Lower lobe of right lung (tissue), 2 donors: ENCODE data around the gene CSH2. TPM values are rescaled to one million over a fixed set of nuclear protein-coding genes. Genes with fewer than 3 reads are reported as not detected.
A peak's percentile ranks its signal among the peaks of the same experiment; 100 is the strongest.
"Not testable (repeated sequence)": the region's sequence is repeated elsewhere in the genome, so short reads cannot be mapped to it uniquely, and the experiment has no call there.

ENCODE experiments used
- ATAC-seq, 2 donors: fragments of 200-7000 bp; cut with Tn5 transposase; one replicate each; pipeline ENCODE4 v1.9.1; 2020 to 2022; ENCODE audit warnings: mild to moderate bottlenecking in 2 of 2, moderate library complexity in 2 of 2
- DNase-seq: peaks from one replicate; pipeline ENCODE4 v3.0.0-alpha.2; 2020
- H3K27ac ChIP-seq: fragments of 200-600 bp; one replicate; pipeline ENCODE4 v1.8.0; 2022
- H3K27me3 ChIP-seq: fragments of 200-600 bp; one replicate; pipeline ENCODE4 v1.8.0; 2022; ENCODE audit warnings: low read depth
- H3K36me3 ChIP-seq: fragments of 200-600 bp; one replicate; pipeline ENCODE4 v1.8.0; 2022; ENCODE audit warnings: mild to moderate bottlenecking
- H3K4me1 ChIP-seq: fragments of 200-600 bp; one replicate; pipeline ENCODE4 v1.8.0; 2022
- H3K4me3 ChIP-seq: fragments of 200-600 bp; one replicate; pipeline ENCODE4 v1.8.0; 2022; ENCODE audit warnings: mild to moderate bottlenecking
- H3K9me3 ChIP-seq: fragments of 200-600 bp; one replicate; pipeline ENCODE4 v1.8.0; 2022
- CTCF ChIP-seq: fragments of 200-600 bp; IDR thresholded peaks from one replicate; pipeline ENCODE4 v1.8.0; 2022; ENCODE audit warnings: antibody characterized with exemption, mild to moderate bottlenecking
- intact Hi-C: fragments of 100-400 bp; cut with DNase I; formaldehyde crosslinking; loops from one replicate; pipeline ENCODE4 v1.11.0; 2022
- total RNA-seq: library from RNA; stranded (reverse); fragmentation: NEBNext Ultra II Directional; extraction: Animal tissue kit (Norgen Biotek cat#: 25700); gene quantifications from one replicate; pipeline ENCODE4 v1.2.1, GENCODE V29; 2021
- donor health status: DM: no; HTN: yes; CAD: no; lungs with severe emphysema.

The CSH2 gene
- total RNA-seq, 1 donor from 2014 or later, result not detected

GRCh38 chr17:63916566-63917185 is 43.2 kb upstream of the CSH2 start:
- intact Hi-C loops, result no loop called here
- no peak for TF ChIP-seq CTCF
- ATAC-seq (no peak), DNase-seq (no peak)
- Histone ChIP-seq H3K36me3 (no peaks in the 10 kb centered on the region), H3K4me3 (no peak overlapping the region), H3K4me1 (no peaks in the 10 kb centered on the region), H3K9me3 (no peaks in the 10 kb centered on the region), H3K27ac (no peak overlapping the region), H3K27me3 (peaks cover 5% of the 10 kb centered on the region)

DNA sequence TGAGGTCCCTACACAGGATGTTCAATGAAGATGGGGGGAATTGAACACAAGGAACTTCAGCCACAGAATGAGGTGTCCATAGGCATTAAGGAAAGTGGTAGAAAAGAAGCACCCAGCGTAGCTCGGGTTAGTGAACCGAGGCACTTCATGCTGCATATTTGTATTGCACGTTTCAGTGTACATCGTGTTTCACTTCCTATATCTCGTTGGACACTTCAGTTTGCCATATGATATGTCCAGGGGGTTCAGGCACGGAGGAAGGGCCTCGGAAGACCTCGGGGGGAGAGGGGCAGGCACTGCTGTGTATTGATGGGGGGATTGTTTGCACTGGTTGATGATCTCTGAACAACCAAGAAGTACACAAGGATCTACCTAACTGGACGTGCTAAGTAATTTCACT is 42.3 kb upstream of the CSH2 start:
- H3K4me3 ChIP-seq, H3K4me1 ChIP-seq, intact Hi-C loops, H3K27ac ChIP-seq, H3K27me3 ChIP-seq, DNase-seq, H3K9me3 ChIP-seq, ATAC-seq, H3K36me3 ChIP-seq: not testable (repeated sequence)

DNA sequence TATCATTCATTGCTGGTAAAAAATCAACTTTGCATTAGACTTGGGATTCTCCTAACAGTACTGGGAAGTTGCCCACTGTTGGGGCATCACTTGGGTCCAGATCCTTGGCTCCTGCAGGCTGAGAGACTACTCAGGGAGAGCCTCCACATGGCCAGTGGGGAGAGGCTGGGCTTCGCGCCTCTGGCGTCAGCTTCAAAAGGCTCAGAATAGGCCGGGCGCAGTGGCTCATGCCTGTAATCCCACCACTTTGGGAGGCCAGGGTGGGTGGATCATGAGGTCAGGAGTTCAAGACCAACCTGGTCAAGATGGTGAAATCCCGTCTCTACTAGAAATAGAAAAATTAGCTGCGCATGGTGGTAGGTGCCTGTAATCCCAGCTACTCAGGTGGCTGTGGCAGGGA is 41.0 kb upstream of the CSH2 start:
- Histone ChIP-seq H3K4me1 (no peaks in the 10 kb centered on the region), H3K27ac (no peak overlapping the region), H3K4me3 (no peak overlapping the region), H3K27me3 (peaks cover 11% of the 10 kb centered on the region), H3K36me3 (no peaks in the 10 kb centered on the region), H3K9me3 (no peaks in the 10 kb centered on the region)
- TF ChIP-seq CTCF, result no peak
- intact Hi-C loops, result no loop called here
- no peak for ATAC-seq
- DNase-seq, result no peak

- peak; percentile 77 to 84 for ATAC-seq
- Histone ChIP-seq H3K9me3 (no peaks in the 10 kb centered on the region), H3K36me3 (no peaks in the 10 kb centered on the region), H3K27ac (no peak overlapping the region), H3K4me3 (no peak overlapping the region), H3K4me1 (no peaks in the 10 kb centered on the region), H3K27me3 (peaks cover 6% of the 10 kb centered on the region)
- intact Hi-C loops, result no loop called here
- TF ChIP-seq CTCF, result peak; percentile 85
- no peak for DNase-seq
Observed at GRCh38 chr17:63911657-63912100, 38.2 kb upstream of the CSH2 start.

- Histone ChIP-seq H3K4me1 (no peaks in the 10 kb centered on the region), H3K36me3 (no peaks in the 10 kb centered on the region), H3K9me3 (no peaks in the 10 kb centered on the region), H3K27me3 (peaks cover 6% of the 10 kb centered on the region), H3K4me3 (no peak within 1 kb of the TSS), H3K27ac (no peak within 1 kb of the TSS)
- TF ChIP-seq CTCF, result no peak
- intact Hi-C loops, result no loop called here
- ATAC-seq (no peak), DNase-seq (no peak)
Observed at GRCh38 chr17:63911041-63911635, 37.7 kb upstream of the CSH2 start, which contains the start of gene CSHL1. TSS of gene CSHL1 (minus strand) at chr17:63911258. CDS start at chr17:63911196, 62 bp downstream.

DNA sequence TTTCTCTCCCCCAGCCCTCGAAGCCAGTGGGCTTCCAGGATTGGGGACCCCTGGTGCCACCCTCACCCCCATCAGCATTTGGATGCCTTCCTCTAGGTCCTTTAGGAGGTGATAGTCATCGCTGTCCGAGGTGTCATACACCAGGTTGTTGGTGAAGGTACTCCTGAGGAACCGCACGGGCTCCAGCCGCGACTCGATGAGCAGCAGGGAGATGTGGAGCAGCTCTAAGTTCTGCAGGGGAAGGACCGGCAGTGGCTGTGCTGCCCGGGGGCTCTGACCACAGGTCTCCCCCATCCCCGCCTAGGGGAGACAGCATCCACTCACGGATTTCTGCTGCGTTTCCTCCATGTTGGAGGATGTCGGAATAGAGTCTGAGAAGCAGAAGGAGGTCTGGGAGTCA is 36.6 kb upstream of the CSH2 start:
- intact Hi-C loops, result no loop called here
- H3K9me3 ChIP-seq, result no peaks in the 10 kb centered on the region
- H3K4me1 ChIP-seq, result no peaks in the 10 kb centered on the region
- ATAC-seq, result no peak
- no peak for TF ChIP-seq CTCF
- no peak for DNase-seq
- peaks cover 6% of the 10 kb centered on the region for H3K27me3 ChIP-seq
- no peaks in the 10 kb centered on the region for H3K36me3 ChIP-seq
- H3K27ac ChIP-seq, result no peak overlapping the region
- no peak overlapping the region for H3K4me3 ChIP-seq

DNA sequence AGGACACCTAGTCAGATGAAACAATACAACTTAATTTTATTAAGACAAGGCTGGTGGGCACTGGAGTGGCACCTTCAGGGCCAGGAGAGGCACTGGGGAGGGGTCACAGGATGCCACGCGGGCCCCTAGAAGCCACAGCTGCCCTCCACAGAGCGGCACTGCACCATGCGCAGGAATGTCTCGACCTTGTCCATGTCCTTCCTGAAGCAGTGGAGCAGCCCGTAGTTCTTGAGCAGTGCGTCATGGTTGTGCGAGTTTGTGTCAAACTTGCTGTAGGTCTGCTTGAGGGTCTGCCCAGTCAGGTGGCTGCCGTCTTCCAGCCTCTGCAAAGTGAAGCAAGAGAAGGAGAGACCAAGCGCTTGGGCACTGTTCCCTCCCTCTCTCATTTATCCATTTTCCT is 36.1 kb upstream of the CSH2 start:
- H3K27me3 ChIP-seq, H3K4me1 ChIP-seq, H3K9me3 ChIP-seq, DNase-seq, ATAC-seq, H3K4me3 ChIP-seq, intact Hi-C loops, H3K36me3 ChIP-seq, H3K27ac ChIP-seq: not testable (repeated sequence)

DNA sequence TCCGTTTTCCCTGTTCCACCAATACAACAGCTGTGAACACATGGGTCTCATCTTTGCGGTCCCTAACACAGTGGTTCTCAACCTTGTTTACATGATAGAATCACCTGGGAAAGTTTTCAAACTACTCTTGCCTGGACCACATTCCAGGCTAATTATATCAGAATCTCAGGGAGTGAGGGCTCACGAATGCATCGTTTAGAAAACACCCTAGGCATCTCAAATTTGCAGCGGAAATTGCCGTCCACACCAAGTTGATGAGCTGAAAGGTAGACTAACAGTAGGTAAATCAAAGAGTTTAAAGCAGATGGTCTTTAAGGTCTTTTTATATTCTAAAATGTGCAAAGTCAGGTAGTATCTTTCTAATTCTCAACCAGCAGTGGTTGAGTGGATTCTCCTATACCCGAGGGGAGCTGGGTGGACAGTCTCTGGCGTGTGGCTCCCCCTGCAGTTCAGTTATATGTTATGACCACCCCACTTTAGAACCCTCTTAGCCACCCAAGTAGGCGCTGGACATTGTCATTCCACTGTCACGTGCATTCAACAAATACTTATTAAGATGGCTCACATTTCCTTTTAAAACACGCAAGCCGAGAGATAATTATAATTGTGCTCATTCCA is 33.8 kb upstream of the CSH2 start:
- H3K4me3 ChIP-seq, H3K9me3 ChIP-seq, DNase-seq, intact Hi-C loops, H3K36me3 ChIP-seq, H3K27me3 ChIP-seq, H3K27ac ChIP-seq, H3K4me1 ChIP-seq: not testable (repeated sequence)
- peak; percentile 62 to 64 for ATAC-seq

DNA sequence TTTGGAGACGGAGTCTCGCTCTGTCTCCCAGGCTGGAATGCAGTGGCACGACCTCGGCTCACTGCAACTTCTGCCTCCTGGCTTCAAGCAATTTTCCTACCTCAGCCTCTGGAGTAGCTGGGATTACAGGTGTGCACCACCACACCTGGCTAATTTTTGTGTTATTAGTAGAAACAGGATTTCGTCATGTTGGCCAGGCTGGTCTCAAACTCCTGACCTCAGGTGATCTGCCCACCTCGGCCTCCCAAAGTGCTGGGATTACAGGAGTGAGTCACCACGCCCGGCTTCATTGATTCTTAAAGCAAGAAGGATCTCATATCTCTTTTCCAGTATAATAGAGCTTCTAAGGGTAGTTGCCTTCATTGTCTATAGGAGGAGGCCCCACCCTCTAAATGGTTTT is 31.3 kb upstream of the CSH2 start:
- DNase-seq, H3K27ac ChIP-seq, ATAC-seq, H3K4me1 ChIP-seq, H3K36me3 ChIP-seq, H3K4me3 ChIP-seq, intact Hi-C loops, H3K27me3 ChIP-seq, H3K9me3 ChIP-seq: not testable (repeated sequence)
